HG03460 (cell line): ENCODE results near the gene GRID2.

ENCODE experiments used
- ATAC-seq: cut with Tn5 transposase; IDR thresholded peaks from one replicate; pipeline ENCODE4 v1.9.1; 2021; ENCODE audit not compliant: unreplicated experiment

Gene GRID2

GRCh38 chr4:93370256-93370655 is 1066.5 kb downstream of the GRID2 start:
- no peak for ATAC-seq

- ATAC-seq: no peak
Measured at GRCh38 chr4:93373893-93374860, 1070.4 kb downstream of the GRID2 start.

GRCh38 chr4:93384241-93384640 is 1080.5 kb downstream of the GRID2 start:
- no peak for ATAC-seq

- ATAC-seq: no peak
Measured at GRCh38 chr4:93384887-93385286, 1081.1 kb downstream of the GRID2 start.

GRCh38 chr4:93394545-93395081 is 1090.8 kb downstream of the GRID2 start:
- ATAC-seq: no peak

GRCh38 chr4:93396272-93396671 is 1092.5 kb downstream of the GRID2 start:
- no peak for ATAC-seq

- ATAC-seq: no peak
Measured at GRCh38 chr4:93403571-93403970, 1099.8 kb downstream of the GRID2 start.

- ATAC-seq: no peak
Measured at GRCh38 chr4:93407493-93408275, 1103.9 kb downstream of the GRID2 start.

GRCh38 chr4:93409035-93409434 is 1105.3 kb downstream of the GRID2 start:
- no peak for ATAC-seq

- no peak for ATAC-seq
Measured at GRCh38 chr4:93414041-93414550, 1110.3 kb downstream of the GRID2 start.

- no peak for ATAC-seq
Measured at GRCh38 chr4:93416344-93417128, 1112.8 kb downstream of the GRID2 start.

- ATAC-seq: no peak
Measured at GRCh38 chr4:93431371-93431770, 1127.6 kb downstream of the GRID2 start.

GRCh38 chr4:93433840-93434239 is 1130.1 kb downstream of the GRID2 start:
- no peak for ATAC-seq

- no peak for ATAC-seq
Measured at GRCh38 chr4:93436000-93436626, 1132.3 kb downstream of the GRID2 start.

- ATAC-seq: no peak
Measured at GRCh38 chr4:93437991-93438390, 1134.2 kb downstream of the GRID2 start.

- no peak for ATAC-seq
Measured at GRCh38 chr4:93444860-93445259, 1141.1 kb downstream of the GRID2 start.

- ATAC-seq: no peak
Measured at GRCh38 chr4:93446038-93446437, 1142.3 kb downstream of the GRID2 start.

- ATAC-seq: no peak
Measured at GRCh38 chr4:93448691-93449293, 1145.0 kb downstream of the GRID2 start.

- ATAC-seq: no peak
Measured at GRCh38 chr4:93451954-93452353, 1148.2 kb downstream of the GRID2 start.

GRCh38 chr4:93461541-93461940 is 1157.8 kb downstream of the GRID2 start:
- no peak for ATAC-seq
